Panc1 (cell line): ENCODE measurements around the gene TMEM19. TPM values are rescaled to one million over a fixed set of nuclear protein-coding genes. Genes with fewer than 3 reads are reported as not detected.
A peak's percentile ranks its signal among the peaks of the same experiment; 100 is the strongest.

ENCODE experiments used
- ATAC-seq: fragments of 200-7000 bp; cut with Tn5 transposase; 2 replicates; pipeline ENCODE4 v1.9.1; 2020; ENCODE audit warnings: mild to moderate bottlenecking, moderate library complexity
- BruUV-seq: library from RNA; stranded (reverse); fragments of 400-500 nt; replicated peaks from 2 replicates; lab custom pipeline; 2021; lab: Mats Ljungman, UMichigan
- CTCF ChIA-PET: fragments of 300-600 bp; sonication (Branson Sonifier 250); formaldehyde crosslinking; loops from one replicate; lab custom pipeline; 2022; ENCODE audit warnings: antibody characterized with exemption; lab: Charles Lee
- POLR2A ChIA-PET: fragments of 300-600 bp; sonication (Branson Sonifier 250); formaldehyde crosslinking; loops from one replicate; lab custom pipeline; 2022; ENCODE audit warnings: antibody characterized with exemption; lab: Charles Lee
- DNase-seq: peaks from one replicate; pipeline ENCODE4 v3.0.0-alpha.2; 2010; ENCODE audit warnings: low read depth, low spot score
- H3K27ac ChIP-seq: 2 replicates; pipeline ENCODE4 v1.5.1; 2011; ENCODE audit warnings: mild to moderate bottlenecking, low read length, inconsistent platforms
- H3K27me3 ChIP-seq: fragments of 200-500 bp; sonication (Bioruptor generic); 2 replicates; pipeline ENCODE4 v1.6.0; 2014; ENCODE audit warnings: low read length, inconsistent platforms; ENCODE audit not compliant: control insufficient read depth, insufficient read depth
- H3K36me3 ChIP-seq: fragments of 200-500 bp; sonication (Bioruptor generic); 2 replicates; pipeline ENCODE4 v1.5.1; 2014; ENCODE audit warnings: inconsistent platforms, mild to moderate bottlenecking, low read length, moderate library complexity; ENCODE audit not compliant: control insufficient read depth, insufficient read depth
- H3K4me1 ChIP-seq: 2 replicates; pipeline ENCODE4 v1.5.1; 2011; ENCODE audit warnings: inconsistent platforms, mild to moderate bottlenecking, low read length, moderate library complexity; ENCODE audit not compliant: control insufficient read depth, insufficient read depth
- H3K4me3 ChIP-seq, 2 experiments: 2 replicates each; pipeline ENCODE4 v1.5.1; 2011 to 2012; ENCODE audit warnings: low read depth in 2 of 2, low read length in 2 of 2, mild to moderate bottlenecking in 2 of 2, inconsistent platforms in 1 of 2, moderate library complexity in 1 of 2
- H3K9me3 ChIP-seq: fragments of 200-500 bp; sonication (Bioruptor generic); 2 replicates; pipeline ENCODE4 v1.5.1; 2014; ENCODE audit warnings: low read depth, mild to moderate bottlenecking, inconsistent platforms, low read length, moderate library complexity; ENCODE audit not compliant: control insufficient read depth, insufficient read depth
- POLR2AphosphoS5 ChIP-seq: IDR thresholded peaks from 2 replicates; pipeline ENCODE4 v1.6.1; 2012; ENCODE audit warnings: mild to moderate bottlenecking, low read depth, low read length, moderate library complexity
- SIN3A ChIP-seq: IDR thresholded peaks from 2 replicates; pipeline ENCODE4 v1.6.1; 2012; ENCODE audit warnings: low read depth, mild to moderate bottlenecking, low read length, moderate library complexity, borderline replicate concordance; ENCODE audit not compliant: insufficient read depth
- TCF7L2 ChIP-seq: IDR thresholded peaks from 2 replicates; pipeline ENCODE4 v1.6.1; 2011; ENCODE audit warnings: mild to moderate bottlenecking, low read depth, low read length, inconsistent platforms
- in situ Hi-C: cut with HindIII; loops from 2 replicates; pipeline ENCODE4 v1.10.0; 2016; ENCODE audit warnings: low sequenced_read_pairs, low pct_unique_long_range_greater_than_20kb
- intact Hi-C: fragments of 100-400 bp; cut with micrococcal nuclease; formaldehyde crosslinking; loops from one replicate; pipeline ENCODE4 v1.10.0; 2022; ENCODE audit not compliant: unreplicated experiment
- total RNA-seq: library from RNA; stranded (reverse); gene quantifications from one replicate; pipeline ENCODE4 v1.2.1, GENCODE V29; 2021; ENCODE audit not compliant: unreplicated experiment
- TF ChIP-seq, protein P1 (sequence below): fragments of 450-650 bp; IDR thresholded peaks from 2 replicates; pipeline ENCODE4 v1.5.1; 2017; ENCODE audit warnings: mild to moderate bottlenecking
- TF ChIP-seq, protein P2 (sequence below), 2 experiments: IDR thresholded peaks; 2 replicates each; pipeline ENCODE4 v1.6.1; 2011 to 2012; ENCODE audit warnings: low read depth in 2 of 2, control low read depth in 1 of 2, low read length in 1 of 2, mild to moderate bottlenecking in 1 of 2, moderate library complexity in 1 of 2; ENCODE audit not compliant: insufficient read depth in 1 of 2

The TMEM19 gene
- total RNA-seq, 1 experiment from 2014 or later, result 72.8 TPM

DNA sequence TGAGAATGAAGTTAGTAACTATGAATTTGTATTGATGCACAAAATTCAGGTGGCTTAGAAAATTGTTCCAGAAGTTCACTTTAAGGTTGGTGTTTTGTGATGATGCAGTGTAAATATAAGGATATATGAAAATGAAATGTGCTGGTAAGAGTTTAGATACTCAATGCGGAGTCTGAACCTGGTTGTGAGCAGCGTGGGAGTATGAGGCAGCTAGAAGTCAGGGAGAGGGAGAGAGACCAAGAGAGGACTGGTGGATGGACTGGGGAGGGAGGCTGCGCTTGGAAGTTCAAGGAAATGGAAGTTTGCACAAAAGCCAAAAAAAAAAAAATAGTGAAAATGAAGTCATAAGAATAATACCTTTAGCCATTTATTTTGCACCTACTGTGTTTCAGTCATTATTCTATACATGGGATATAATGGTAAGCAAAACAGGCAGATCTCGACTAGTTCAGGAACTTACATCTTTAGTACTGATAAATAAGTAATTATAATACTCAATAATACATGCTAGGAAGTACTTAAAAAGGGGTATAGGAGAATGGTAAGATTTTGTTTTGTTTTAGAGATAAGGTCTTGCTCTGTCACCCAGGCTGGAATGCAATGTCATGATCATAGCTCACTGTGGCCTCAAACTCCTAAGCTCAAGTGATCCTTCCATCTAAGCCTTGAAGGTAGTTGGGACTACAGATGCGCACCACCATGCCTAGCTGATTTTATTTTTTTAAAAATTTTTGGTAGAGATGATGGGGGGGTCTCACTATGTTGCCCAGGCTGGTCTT, 58.8 kb downstream of the TMEM19 start:
- H3K4me3 ChIP-seq, result no peak overlapping the region
- no TSS peak for BruUV-seq
- peaks cover 4% of the 10 kb centered on the region for H3K27me3 ChIP-seq
- in situ Hi-C loops, result no loop called here
- H3K4me1 ChIP-seq, result no peaks in the 10 kb centered on the region
- POLR2A ChIA-PET, result no interaction called here
- no peak for ATAC-seq
- no peaks in the 10 kb centered on the region for H3K9me3 ChIP-seq
- TF ChIP-seq TCF7L2 (no peak), SIN3A (no peak), POLR2AphosphoS5 (no peak)
- TF ChIP-seq, protein P1, sequence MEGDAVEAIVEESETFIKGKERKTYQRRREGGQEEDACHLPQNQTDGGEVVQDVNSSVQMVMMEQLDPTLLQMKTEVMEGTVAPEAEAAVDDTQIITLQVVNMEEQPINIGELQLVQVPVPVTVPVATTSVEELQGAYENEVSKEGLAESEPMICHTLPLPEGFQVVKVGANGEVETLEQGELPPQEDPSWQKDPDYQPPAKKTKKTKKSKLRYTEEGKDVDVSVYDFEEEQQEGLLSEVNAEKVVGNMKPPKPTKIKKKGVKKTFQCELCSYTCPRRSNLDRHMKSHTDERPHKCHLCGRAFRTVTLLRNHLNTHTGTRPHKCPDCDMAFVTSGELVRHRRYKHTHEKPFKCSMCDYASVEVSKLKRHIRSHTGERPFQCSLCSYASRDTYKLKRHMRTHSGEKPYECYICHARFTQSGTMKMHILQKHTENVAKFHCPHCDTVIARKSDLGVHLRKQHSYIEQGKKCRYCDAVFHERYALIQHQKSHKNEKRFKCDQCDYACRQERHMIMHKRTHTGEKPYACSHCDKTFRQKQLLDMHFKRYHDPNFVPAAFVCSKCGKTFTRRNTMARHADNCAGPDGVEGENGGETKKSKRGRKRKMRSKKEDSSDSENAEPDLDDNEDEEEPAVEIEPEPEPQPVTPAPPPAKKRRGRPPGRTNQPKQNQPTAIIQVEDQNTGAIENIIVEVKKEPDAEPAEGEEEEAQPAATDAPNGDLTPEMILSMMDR, result no peak
- TF ChIP-seq, protein P2, sequence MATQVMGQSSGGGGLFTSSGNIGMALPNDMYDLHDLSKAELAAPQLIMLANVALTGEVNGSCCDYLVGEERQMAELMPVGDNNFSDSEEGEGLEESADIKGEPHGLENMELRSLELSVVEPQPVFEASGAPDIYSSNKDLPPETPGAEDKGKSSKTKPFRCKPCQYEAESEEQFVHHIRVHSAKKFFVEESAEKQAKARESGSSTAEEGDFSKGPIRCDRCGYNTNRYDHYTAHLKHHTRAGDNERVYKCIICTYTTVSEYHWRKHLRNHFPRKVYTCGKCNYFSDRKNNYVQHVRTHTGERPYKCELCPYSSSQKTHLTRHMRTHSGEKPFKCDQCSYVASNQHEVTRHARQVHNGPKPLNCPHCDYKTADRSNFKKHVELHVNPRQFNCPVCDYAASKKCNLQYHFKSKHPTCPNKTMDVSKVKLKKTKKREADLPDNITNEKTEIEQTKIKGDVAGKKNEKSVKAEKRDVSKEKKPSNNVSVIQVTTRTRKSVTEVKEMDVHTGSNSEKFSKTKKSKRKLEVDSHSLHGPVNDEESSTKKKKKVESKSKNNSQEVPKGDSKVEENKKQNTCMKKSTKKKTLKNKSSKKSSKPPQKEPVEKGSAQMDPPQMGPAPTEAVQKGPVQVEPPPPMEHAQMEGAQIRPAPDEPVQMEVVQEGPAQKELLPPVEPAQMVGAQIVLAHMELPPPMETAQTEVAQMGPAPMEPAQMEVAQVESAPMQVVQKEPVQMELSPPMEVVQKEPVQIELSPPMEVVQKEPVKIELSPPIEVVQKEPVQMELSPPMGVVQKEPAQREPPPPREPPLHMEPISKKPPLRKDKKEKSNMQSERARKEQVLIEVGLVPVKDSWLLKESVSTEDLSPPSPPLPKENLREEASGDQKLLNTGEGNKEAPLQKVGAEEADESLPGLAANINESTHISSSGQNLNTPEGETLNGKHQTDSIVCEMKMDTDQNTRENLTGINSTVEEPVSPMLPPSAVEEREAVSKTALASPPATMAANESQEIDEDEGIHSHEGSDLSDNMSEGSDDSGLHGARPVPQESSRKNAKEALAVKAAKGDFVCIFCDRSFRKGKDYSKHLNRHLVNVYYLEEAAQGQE (IDR thresholded peaks at IDR 0.05; ENCODE audit: insufficient read depth in 1 of 2, low read depth in 2 of 2, low read length in 1 of 2), result no peak
- H3K36me3 ChIP-seq, result no peaks in the 10 kb centered on the region
- no peak for DNase-seq
- CTCF ChIA-PET, result interaction anchor here (0.7 kb wide), 1 partner anchor 108 kb away, joined by 3 read pairs; no protein-coding TSS in a partner anchor
- intact Hi-C loops, result loop anchor here (5.0 kb wide), 2 partner anchors 107 to 327 kb away; no protein-coding TSS in a partner anchor
- H3K27ac ChIP-seq, result no peak overlapping the region

- H3K4me3 ChIP-seq, result no peak overlapping the region
- H3K27me3 ChIP-seq, result peaks cover 4% of the 10 kb centered on the region
- H3K4me1 ChIP-seq, result no peaks in the 10 kb centered on the region
- ATAC-seq, result peak; percentile 94
- intact Hi-C loops, result loop anchor here (5.0 kb wide), 2 partner anchors 110 to 330 kb away; no protein-coding TSS in a partner anchor
- POLR2A ChIA-PET, result interaction anchor here (0.6 kb wide), 1 partner anchor 331 kb away, joined by 3 read pairs; no protein-coding TSS in a partner anchor
- TF ChIP-seq SIN3A, result no peak
- TF ChIP-seq, protein P1, result peak; percentile 87
- H3K27ac ChIP-seq, result no peak overlapping the region
- BruUV-seq, result no TSS peak
- H3K9me3 ChIP-seq, result no peaks in the 10 kb centered on the region
- CTCF ChIA-PET, result interaction anchor here (0.6 to 2.7 kb wide), 12 partner anchors 12 to 1014 kb away, joined by 3 to 13 read pairs (median 5); partner anchors contain the start of genes THAP2, TMEM19 and ZFC3H1
- DNase-seq, result no peak
- in situ Hi-C loops, result no loop called here
- no peaks in the 10 kb centered on the region for H3K36me3 ChIP-seq
These were observed 61.2 kb downstream of the TMEM19 start for GRCh38 chr12:71746974-71747611.
